GM12873 (cell line): Measurements from ENCODE around the gene SNRNP27.
A peak's percentile ranks its signal among the peaks of the same experiment; 100 is the strongest.

Source experiments
- TF ChIP-seq, protein P1 (sequence below): IDR thresholded peaks from 2 replicates; pipeline ENCODE4 v1.5.1; 2012; ENCODE audit warnings: low read depth, mild to moderate bottlenecking, moderate library complexity, low read length, control low read depth; ENCODE audit not compliant: insufficient read depth; ENCODE audit errors: missing control alignments

SNRNP27 gene

GRCh38 chr2:69858261-69858660 lies 35.5 kb upstream of the SNRNP27 start:
- TF ChIP-seq, protein P1, sequence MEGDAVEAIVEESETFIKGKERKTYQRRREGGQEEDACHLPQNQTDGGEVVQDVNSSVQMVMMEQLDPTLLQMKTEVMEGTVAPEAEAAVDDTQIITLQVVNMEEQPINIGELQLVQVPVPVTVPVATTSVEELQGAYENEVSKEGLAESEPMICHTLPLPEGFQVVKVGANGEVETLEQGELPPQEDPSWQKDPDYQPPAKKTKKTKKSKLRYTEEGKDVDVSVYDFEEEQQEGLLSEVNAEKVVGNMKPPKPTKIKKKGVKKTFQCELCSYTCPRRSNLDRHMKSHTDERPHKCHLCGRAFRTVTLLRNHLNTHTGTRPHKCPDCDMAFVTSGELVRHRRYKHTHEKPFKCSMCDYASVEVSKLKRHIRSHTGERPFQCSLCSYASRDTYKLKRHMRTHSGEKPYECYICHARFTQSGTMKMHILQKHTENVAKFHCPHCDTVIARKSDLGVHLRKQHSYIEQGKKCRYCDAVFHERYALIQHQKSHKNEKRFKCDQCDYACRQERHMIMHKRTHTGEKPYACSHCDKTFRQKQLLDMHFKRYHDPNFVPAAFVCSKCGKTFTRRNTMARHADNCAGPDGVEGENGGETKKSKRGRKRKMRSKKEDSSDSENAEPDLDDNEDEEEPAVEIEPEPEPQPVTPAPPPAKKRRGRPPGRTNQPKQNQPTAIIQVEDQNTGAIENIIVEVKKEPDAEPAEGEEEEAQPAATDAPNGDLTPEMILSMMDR, result no peak

DNA sequence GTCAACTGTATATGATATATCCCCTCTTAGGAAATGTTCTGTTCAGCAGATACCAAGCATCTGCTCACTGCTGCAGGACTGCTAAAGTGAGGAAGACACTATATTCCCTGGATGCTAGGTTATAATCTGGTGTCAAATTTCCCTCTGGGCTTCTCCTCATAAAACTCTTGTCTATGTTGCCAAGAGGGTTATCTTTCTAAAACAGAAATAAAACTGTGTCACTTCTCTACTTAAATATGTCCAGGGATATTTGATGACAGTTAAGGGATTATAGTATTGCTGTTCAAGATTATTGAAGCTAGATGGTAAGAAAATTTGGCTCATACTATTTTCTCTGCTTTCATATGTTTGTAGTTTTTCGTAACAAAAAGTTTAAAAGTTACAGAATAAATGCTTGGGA lies 30.5 kb upstream of the SNRNP27 start:
- TF ChIP-seq, protein P1, result no peak

GRCh38 chr2:69888451-69888850 lies 5.3 kb upstream of the SNRNP27 start:
- TF ChIP-seq, protein P1, result no peak

GRCh38 chr2:69889302-69889701 lies 4.5 kb upstream of the SNRNP27 start:
- TF ChIP-seq, protein P1, result no peak

DNA sequence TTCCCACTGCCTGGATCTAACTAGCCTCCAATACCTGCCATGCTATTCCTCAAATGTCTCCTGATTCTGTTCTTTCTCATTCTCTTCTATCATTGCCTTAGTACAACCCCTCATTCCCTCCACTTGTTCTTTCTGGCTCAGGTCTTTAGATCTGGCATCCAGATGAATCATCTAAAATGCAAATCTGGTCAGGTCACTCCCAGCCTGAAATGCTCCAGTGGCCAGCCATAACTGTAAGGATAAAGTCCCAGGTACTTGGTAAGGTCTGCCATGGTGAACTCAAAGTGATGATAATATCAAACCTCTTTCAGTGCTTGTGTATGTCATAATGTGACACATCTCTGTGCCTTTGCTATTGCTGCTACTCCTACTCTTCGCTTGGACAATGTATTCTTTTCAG lies 2.9 kb upstream of the SNRNP27 start:
- TF ChIP-seq, protein P1, result no peak

- TF ChIP-seq, protein P1, result peak; percentile 15
Measured at GRCh38 chr2:69892838-69893424, 825 bp upstream of the SNRNP27 start.

DNA sequence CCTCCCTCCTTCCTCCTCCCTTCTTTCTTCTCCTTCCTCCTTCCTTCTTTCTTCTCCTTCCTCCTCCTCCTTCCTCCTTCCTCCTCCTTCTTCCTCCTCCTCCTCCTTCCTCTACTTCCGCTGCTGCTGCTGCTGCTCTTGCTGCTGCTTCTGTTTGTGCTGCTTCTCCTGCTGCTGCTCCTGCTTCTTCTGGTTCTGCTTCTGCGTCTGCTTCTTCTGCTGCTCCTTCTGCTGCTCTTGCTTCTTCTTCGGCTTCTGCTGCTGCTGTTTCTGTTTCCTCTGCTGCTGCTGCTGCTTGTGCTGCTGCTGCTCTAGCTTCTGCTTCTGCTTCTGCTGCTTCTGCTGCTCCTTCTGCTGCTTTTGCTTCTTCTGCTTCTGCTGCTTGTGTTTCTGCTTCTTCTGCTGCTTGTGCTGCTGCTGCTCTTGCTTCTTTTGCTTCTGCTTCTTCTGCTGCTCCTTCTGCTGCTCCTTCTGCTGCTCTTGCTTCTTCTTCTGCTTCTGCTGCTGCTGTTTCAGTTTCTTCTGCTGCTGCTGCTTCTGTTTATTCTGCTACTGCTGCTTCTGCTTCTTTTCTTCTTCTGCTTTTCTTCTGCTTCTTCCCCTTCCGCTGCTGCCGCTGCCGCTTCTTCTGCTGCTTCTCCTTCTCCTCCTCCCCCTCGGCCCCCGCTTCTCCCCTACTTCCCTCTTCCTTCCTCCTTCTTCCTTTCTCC lies 8.6 kb downstream of the SNRNP27 start:
- TF ChIP-seq, protein P1, result no peak
